ENCODE measurements around the gene FAM98C.
"Not testable (repeated sequence)": the region's sequence is repeated elsewhere in the genome, so short reads cannot be mapped to it uniquely, and the experiment has no call there.

DNA sequence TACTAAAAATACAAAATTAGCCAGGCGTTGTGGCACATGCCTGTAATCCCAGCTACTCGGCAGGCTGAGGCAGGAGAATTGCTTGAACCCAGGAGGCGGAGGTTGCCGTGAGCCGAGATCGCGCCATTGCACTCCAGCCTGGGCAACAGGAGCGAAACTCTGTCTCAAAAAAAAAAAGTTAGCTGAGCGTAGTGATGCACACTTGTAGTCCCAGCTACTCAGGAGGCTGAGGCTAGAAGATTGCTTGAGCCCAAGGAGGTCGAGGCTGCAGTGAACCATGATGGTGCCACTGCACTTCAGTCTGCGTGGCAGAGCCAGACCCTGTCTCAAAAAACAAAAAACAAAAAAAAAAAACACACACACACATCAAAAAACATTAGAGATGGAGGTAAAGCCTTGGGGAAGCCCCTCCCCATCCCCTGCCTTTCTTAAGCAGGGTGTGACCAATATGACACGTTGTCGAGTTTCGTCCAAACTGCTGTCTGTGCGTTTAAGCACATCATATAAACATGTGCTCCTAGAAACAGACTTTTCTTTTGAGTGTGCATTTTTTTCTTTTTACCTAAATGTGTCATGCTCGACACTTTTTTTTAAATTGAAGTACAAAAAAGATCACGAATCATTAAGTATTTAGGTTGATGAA is 24.3 kb downstream of the FAM98C start:
- TF ChIP-seq, protein P1, sequence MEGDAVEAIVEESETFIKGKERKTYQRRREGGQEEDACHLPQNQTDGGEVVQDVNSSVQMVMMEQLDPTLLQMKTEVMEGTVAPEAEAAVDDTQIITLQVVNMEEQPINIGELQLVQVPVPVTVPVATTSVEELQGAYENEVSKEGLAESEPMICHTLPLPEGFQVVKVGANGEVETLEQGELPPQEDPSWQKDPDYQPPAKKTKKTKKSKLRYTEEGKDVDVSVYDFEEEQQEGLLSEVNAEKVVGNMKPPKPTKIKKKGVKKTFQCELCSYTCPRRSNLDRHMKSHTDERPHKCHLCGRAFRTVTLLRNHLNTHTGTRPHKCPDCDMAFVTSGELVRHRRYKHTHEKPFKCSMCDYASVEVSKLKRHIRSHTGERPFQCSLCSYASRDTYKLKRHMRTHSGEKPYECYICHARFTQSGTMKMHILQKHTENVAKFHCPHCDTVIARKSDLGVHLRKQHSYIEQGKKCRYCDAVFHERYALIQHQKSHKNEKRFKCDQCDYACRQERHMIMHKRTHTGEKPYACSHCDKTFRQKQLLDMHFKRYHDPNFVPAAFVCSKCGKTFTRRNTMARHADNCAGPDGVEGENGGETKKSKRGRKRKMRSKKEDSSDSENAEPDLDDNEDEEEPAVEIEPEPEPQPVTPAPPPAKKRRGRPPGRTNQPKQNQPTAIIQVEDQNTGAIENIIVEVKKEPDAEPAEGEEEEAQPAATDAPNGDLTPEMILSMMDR (IDR thresholded peaks at IDR 0.05 in 8 of 11, conservative IDR thresholded peaks at IDR 0.05 in 3 of 11): not testable (repeated sequence)
- not testable (repeated sequence) for TF ChIP-seq POLR2AphosphoS5, POLR2A (IDR thresholded peaks at IDR 0.05)

Data from spleen (tissue), 7 donors.